SK-N-MC (cell line): ENCODE measurements around the gene NAV1.

Experiments used
- EZH2 ChIP-seq: fragments of 200-600 bp; sonication (generic); IDR thresholded peaks from one replicate; pipeline ENCODE4 v1.6.1; 2017; ENCODE audit warnings: antibody characterized with exemption
- FOXP2 ChIP-seq: optimal IDR thresholded peaks from 2 replicates; pipeline ENCODE3; 2011; ENCODE audit warnings: mild to moderate bottlenecking, moderate library complexity; ENCODE audit not compliant: insufficient read depth; ENCODE audit errors: extremely low read length, control extremely low read depth
- POLR2AphosphoS5 ChIP-seq: IDR thresholded peaks from 2 replicates; pipeline ENCODE4 v1.6.1; 2012; ENCODE audit warnings: mild to moderate bottlenecking, low read depth, low read length, borderline replicate concordance

- TF ChIP-seq POLR2AphosphoS5, result no peak
- no peak for TF ChIP-seq EZH2
- no peak for TF ChIP-seq FOXP2
Observed at GRCh38 chr1:201530741-201531531, 8.0 kb upstream of the NAV1 start.
